Cardiac septum (tissue), 1 donor: Measurements from ENCODE around the gene MYOT. TPM values are rescaled to one million over a fixed set of nuclear protein-coding genes. Genes with fewer than 3 reads are reported as not detected.

ENCODE experiments used
- DNase-seq: peaks from one replicate; pipeline ENCODE4 v3.0.0-alpha.2; 2020; ENCODE audit warnings: low spot score
- intact Hi-C: fragments of 100-400 bp; cut with DNase I; formaldehyde crosslinking; loops from one replicate; pipeline ENCODE4 v1.14.0; 2022
- long read RNA-seq: library from polyadenylated mRNA; unstranded; transcript quantifications from one replicate; pipeline ENCODE4 v2.0.0, GENCODE V29; 2021
- total RNA-seq: library from RNA; stranded (reverse); fragmentation: NEBNext Ultra II Directional; extraction: Animal tissue kit (Norgen Biotek cat#: 25700); gene quantifications from one replicate; pipeline ENCODE4 v1.2.1, GENCODE V29; 2021
- donor health status: DM: no; HTN: no; CAD: no.

The MYOT gene, protein sequence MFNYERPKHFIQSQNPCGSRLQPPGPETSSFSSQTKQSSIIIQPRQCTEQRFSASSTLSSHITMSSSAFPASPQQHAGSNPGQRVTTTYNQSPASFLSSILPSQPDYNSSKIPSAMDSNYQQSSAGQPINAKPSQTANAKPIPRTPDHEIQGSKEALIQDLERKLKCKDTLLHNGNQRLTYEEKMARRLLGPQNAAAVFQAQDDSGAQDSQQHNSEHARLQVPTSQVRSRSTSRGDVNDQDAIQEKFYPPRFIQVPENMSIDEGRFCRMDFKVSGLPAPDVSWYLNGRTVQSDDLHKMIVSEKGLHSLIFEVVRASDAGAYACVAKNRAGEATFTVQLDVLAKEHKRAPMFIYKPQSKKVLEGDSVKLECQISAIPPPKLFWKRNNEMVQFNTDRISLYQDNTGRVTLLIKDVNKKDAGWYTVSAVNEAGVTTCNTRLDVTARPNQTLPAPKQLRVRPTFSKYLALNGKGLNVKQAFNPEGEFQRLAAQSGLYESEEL
- total RNA-seq = 38.9 TPM
- long read RNA-seq, transcript MYOT-201 (10 exons, 2,337 nt) = major isoform, 9 of 47 reads
- long read RNA-seq, partial matches to known transcripts = 19 of 47 reads
- long read RNA-seq, other reads (novel, unspliced or antisense) = 18 of 47 reads

- no peak for DNase-seq
- intact Hi-C loops = no loop called here
These were observed at the start of gene MYOT for GRCh38 chr5:137867664-137868063. MYOT (plus strand) TSS chr5:137867860; CDS start chr5:137870652, 2,792 bp downstream.

GRCh38 chr5:137819766-137820165, 47.9 kb upstream of the MYOT start:
- no peak for DNase-seq
- intact Hi-C loops = loop anchor here (5.0 kb wide), 1 partner anchor 42 kb away; no protein-coding TSS in a partner anchor

DNA sequence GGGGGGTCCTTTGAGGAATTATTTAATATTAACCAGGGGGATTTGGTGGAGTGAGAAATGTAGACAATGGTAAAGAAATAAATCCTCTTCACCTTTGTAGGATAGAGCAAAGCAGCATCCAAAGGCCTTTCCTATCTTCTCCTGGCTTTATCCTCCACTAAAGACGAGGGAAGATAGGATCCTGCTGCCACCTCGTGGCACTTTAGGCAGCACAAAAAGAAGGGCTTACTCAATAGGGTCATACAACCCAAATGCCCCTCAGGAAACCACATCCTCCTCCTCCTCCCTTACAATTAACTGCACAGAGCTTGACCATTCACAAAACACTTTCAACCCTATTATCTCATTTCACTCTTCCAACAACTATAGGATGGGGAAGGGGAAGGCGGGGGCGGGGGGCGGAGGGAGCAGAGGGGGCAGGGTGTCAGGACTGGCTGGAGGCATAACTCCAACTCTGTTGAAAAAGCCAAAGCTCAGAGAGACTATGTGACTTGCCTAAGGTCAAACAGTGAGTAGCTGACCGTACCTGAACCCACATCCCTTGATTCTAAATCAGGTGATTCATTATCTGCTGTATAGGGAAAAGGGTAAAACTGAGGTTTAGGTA, 45.4 kb upstream of the MYOT start:
- intact Hi-C loops = loop anchor here (5.0 kb wide), 1 partner anchor 45 kb away; no protein-coding TSS in a partner anchor
- DNase-seq = no peak

GRCh38 chr5:137822984-137823383, 44.7 kb upstream of the MYOT start:
- intact Hi-C loops = loop anchor here (5.0 kb wide), 1 partner anchor 46 kb away; no protein-coding TSS in a partner anchor
- no peak for DNase-seq

GRCh38 chr5:137825165-137825564, 42.5 kb upstream of the MYOT start:
- no peak for DNase-seq
- intact Hi-C loops = no loop called here

DNA sequence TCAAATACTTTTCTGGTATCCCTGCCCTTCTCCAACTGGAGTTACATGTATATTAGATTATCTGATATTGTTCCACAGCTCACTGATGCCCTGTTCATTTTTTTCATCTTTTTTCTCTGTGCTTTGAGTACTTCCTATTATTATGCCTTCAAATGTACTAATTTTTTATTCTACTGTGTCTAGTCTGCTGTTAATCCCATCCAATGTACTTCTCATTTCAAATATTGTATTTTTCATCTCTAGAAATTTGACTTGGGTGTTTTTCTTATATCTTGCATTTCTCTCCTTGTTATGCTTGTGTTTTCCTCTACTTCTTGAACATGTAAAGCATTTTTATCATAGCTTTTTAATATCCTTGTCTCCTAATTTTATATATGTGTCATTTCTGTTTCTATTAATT, 41.6 kb upstream of the MYOT start:
- intact Hi-C loops = no loop called here

DNA sequence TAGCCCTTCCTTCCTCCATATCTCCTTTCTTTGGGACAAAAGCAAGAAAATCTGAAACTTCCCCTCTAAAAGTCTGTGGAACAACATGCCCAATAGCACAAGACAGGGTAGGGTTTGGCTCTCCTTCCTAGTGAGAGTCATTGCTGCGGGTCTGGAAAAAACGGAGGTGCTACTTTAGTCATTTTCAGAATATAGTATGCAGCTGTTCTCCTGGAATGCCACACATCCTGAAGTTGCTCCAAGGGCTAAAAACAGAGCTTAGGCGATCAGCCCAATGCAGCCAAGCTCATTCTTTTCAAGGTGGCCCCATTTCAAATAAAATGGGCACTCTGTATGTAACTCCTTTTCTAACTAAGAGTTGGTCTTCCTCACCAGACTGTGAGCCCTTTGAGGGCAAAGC, 39.5 kb upstream of the MYOT start:
- DNase-seq = no peak
- intact Hi-C loops = loop anchor here (1.0 kb wide), 1 partner anchor 9 kb away; no protein-coding TSS in a partner anchor

More for the DNA sequence above, 41.6 kb upstream of the MYOT start:
- DNase-seq = no peak

- no peak for DNase-seq
- intact Hi-C loops = loop anchor here (1.0 kb wide), 1 partner anchor 9 kb away; no protein-coding TSS in a partner anchor
These were observed 39.0 kb upstream of the MYOT start for GRCh38 chr5:137828664-137829063.

- DNase-seq = no peak
- intact Hi-C loops = no loop called here
These were observed 36.6 kb upstream of the MYOT start for GRCh38 chr5:137831105-137831504.

- intact Hi-C loops = no loop called here
- DNase-seq = no peak
These were observed 36.1 kb upstream of the MYOT start for GRCh38 chr5:137831526-137831925.

- intact Hi-C loops = no loop called here
- no peak for DNase-seq
These were observed 35.2 kb upstream of the MYOT start for GRCh38 chr5:137832416-137832815.

- no peak for DNase-seq
- intact Hi-C loops = no loop called here
These were observed 34.2 kb upstream of the MYOT start for GRCh38 chr5:137833463-137833862.

DNA sequence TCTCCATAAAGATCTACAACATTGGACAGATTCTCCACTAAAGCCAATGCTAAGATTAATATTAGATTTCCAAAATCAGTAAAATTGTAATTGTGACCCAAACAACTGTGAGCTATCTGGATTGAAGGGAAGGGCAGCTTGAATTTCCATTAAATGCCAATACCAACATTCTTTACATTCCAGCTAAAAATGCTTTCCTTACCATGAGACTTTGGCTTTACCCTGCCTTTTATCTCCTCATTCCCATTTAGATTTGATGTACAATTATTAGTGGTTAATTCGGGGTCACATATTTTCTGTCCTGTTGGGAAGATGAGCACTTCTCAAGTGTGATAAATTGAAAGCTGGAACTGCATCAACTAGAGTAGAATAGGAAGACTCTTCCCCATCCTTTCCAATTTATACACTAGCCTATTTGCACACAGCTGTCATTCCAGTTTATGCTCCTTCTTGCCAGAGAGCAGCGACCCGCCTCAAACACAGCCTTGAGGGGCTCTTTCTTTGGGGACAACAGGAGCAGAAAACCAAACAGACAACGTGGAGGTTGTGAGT, 33.1 kb upstream of the MYOT start:
- DNase-seq = no peak
- intact Hi-C loops = no loop called here

GRCh38 chr5:137836298-137836697, 31.4 kb upstream of the MYOT start:
- intact Hi-C loops = loop anchor here (2.0 kb wide), 1 partner anchor 45 kb away; no protein-coding TSS in a partner anchor
- DNase-seq = no peak

DNA sequence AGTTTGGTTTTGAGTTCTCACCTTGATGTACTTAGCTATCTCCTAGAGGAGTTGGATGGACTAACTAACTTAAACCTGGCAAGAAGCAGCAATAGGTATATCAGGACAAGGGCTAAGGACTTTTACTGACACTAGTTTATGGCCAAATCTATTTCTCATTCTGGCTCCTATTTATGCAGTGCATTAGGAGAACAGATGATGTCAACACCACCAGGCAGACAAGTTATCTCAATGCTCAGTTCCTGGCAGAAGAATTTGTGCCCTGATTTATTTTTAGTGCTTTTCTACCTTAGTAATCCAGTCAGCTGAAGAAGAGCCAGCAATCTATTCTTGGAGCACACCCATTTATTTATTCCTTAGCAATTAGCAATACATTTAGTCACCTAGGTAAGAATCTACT, 30.7 kb upstream of the MYOT start:
- intact Hi-C loops = loop anchor here (1.0 to 2.0 kb wide), 2 partner anchors 9 to 44 kb away; no protein-coding TSS in a partner anchor
- DNase-seq = no peak

- DNase-seq = no peak
- intact Hi-C loops = loop anchor here (1.0 to 2.0 kb wide), 2 partner anchors 9 to 43 kb away; no protein-coding TSS in a partner anchor
These were observed 29.9 kb upstream of the MYOT start for GRCh38 chr5:137837491-137838394.

DNA sequence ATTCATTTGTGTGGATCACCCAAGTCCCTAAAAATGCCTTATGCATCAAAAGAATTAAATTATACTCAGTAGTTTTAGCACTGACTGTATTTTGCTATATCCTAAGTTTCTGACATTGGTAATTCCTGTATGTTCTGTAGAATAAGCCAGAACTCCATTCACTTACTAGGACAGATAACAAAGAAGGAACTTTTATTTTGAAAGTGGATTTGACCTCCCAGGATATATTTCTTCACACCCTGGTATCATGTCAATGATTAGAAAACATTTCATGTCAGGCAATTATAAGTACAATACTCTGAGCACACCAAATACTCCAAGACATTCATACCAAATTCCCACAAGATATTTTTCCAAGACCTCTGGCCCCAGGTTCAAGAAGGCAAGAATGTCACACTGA, 28.7 kb upstream of the MYOT start:
- intact Hi-C loops = no loop called here
- no peak for DNase-seq

GRCh38 chr5:137842296-137842695, 25.4 kb upstream of the MYOT start:
- intact Hi-C loops = no loop called here
- no peak for DNase-seq
